Measurements from ENCODE around the gene NCAPG. TPM values are rescaled to one million over a fixed set of nuclear protein-coding genes. Genes with fewer than 3 reads are reported as not detected.

NCAPG gene
- total and polyA plus RNA-seq, 2 donors (not counting 1 experiment from before 2014, with no cell fraction given), result 8.0 to 10.1 TPM

- H2AFZ ChIP-seq (ENCODE audit: low read length), result peak overlapping the region; percentile 95
- peak overlapping the region; percentile 59 for H3K9ac ChIP-seq (ENCODE audit: insufficient read depth, low read length)
- DNase-seq (ENCODE audit: low read depth in 2 of 2), result peak in 1 of 2 donors; percentile 23
- no peaks in the 10 kb centered on the region for H4K20me1 ChIP-seq (ENCODE audit: control insufficient read depth, extremely low read depth, insufficient read depth, low read length)
- peak overlapping the region; percentile 76 for H3K27ac ChIP-seq (ENCODE audit: insufficient read depth, low read length)
- H3K79me2 ChIP-seq (ENCODE audit: control insufficient read depth, insufficient read depth, low read length), result peaks cover 96% of the 10 kb centered on the region
- peak overlapping the region; percentile 85 to 98 (median 85) for H3K4me3 ChIP-seq (replicated peaks in 1 of 4; ENCODE audit: control extremely low read depth in 1 of 4, insufficient read depth in 1 of 4, low read depth in 3 of 4, low read length in 4 of 4)
- no peaks in the 10 kb centered on the region for H3K36me3 ChIP-seq (ENCODE audit: control insufficient read depth, insufficient read depth, low read length)
- peaks cover 3% of the 10 kb centered on the region for H3K4me1 ChIP-seq (ENCODE audit: control insufficient read depth, extremely low read depth, insufficient read depth, low read length)
- H3K9me3 ChIP-seq (ENCODE audit: control insufficient read depth, insufficient read depth, low read depth, low read length), result no peaks in the 10 kb centered on the region
- no peaks in the 10 kb centered on the region for H3K27me3 ChIP-seq (ENCODE audit: control insufficient read depth, insufficient read depth, low read length)
- TF ChIP-seq EZH2 (IDR thresholded peaks at IDR 0.05; ENCODE audit: low read length, missing control alignments), result no peak
- TF ChIP-seq, protein P1, sequence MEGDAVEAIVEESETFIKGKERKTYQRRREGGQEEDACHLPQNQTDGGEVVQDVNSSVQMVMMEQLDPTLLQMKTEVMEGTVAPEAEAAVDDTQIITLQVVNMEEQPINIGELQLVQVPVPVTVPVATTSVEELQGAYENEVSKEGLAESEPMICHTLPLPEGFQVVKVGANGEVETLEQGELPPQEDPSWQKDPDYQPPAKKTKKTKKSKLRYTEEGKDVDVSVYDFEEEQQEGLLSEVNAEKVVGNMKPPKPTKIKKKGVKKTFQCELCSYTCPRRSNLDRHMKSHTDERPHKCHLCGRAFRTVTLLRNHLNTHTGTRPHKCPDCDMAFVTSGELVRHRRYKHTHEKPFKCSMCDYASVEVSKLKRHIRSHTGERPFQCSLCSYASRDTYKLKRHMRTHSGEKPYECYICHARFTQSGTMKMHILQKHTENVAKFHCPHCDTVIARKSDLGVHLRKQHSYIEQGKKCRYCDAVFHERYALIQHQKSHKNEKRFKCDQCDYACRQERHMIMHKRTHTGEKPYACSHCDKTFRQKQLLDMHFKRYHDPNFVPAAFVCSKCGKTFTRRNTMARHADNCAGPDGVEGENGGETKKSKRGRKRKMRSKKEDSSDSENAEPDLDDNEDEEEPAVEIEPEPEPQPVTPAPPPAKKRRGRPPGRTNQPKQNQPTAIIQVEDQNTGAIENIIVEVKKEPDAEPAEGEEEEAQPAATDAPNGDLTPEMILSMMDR (conservative IDR thresholded peaks at IDR 0.05 in 1 of 2, IDR thresholded peaks at IDR 0.05 in 1 of 2; ENCODE audit: low read depth in 1 of 2, low read length in 2 of 2), result no peak
- peak overlapping the region; percentile 91 for H3K4me2 ChIP-seq (ENCODE audit: extremely low read depth, insufficient read depth, low read length)
Measured at GRCh38 chr4:17811078-17811603, 362 bp downstream of the NCAPG start.

- peaks cover 92% of the 10 kb centered on the region for H3K79me2 ChIP-seq (ENCODE audit: control insufficient read depth, insufficient read depth, low read length)
- no peaks in the 10 kb centered on the region for H3K36me3 ChIP-seq (ENCODE audit: control insufficient read depth, insufficient read depth, low read length)
- peak overlapping the region; percentile 85 to 98 (median 85) for H3K4me3 ChIP-seq (replicated peaks in 1 of 4; ENCODE audit: control extremely low read depth in 1 of 4, insufficient read depth in 1 of 4, low read depth in 3 of 4, low read length in 4 of 4)
- no peaks in the 10 kb centered on the region for H3K9me3 ChIP-seq (ENCODE audit: control insufficient read depth, insufficient read depth, low read depth, low read length)
- no peak for DNase-seq (ENCODE audit: low read depth in 2 of 2)
- no peaks in the 10 kb centered on the region for H4K20me1 ChIP-seq (ENCODE audit: control insufficient read depth, extremely low read depth, insufficient read depth, low read length)
- H3K27ac ChIP-seq (ENCODE audit: insufficient read depth, low read length), result peak overlapping the region; percentile 76
- H3K4me1 ChIP-seq (ENCODE audit: control insufficient read depth, extremely low read depth, insufficient read depth, low read length), result peaks cover 3% of the 10 kb centered on the region
- no peaks in the 10 kb centered on the region for H3K27me3 ChIP-seq (ENCODE audit: control insufficient read depth, insufficient read depth, low read length)
- H3K4me2 ChIP-seq (ENCODE audit: extremely low read depth, insufficient read depth, low read length), result peak overlapping the region; percentile 91
- no peak for TF ChIP-seq EZH2 (IDR thresholded peaks at IDR 0.05; ENCODE audit: low read length, missing control alignments)
- no peak overlapping the region for H3K9ac ChIP-seq (ENCODE audit: insufficient read depth, low read length)
- peak overlapping the region; percentile 95 for H2AFZ ChIP-seq (ENCODE audit: low read length)
Measured at GRCh38 chr4:17812125-17812524, 1.3 kb downstream of the NCAPG start.

GRCh38 chr4:17812801-17813200, 2.0 kb downstream of the NCAPG start:
- Histone ChIP-seq H2AFZ (ENCODE audit: low read length) (peak overlapping the region; percentile 6), H3K4me1 (ENCODE audit: control insufficient read depth, extremely low read depth, insufficient read depth, low read length) (peaks cover 2% of the 10 kb centered on the region)
- DNase-seq (ENCODE audit: low read depth in 2 of 2), result peak in 1 of 2 donors; percentile 54

More at GRCh38 chr4:17812801-17813200, 2.0 kb downstream of the NCAPG start:
- no peak overlapping the region for H3K27ac ChIP-seq (ENCODE audit: insufficient read depth, low read length)
- no peaks in the 10 kb centered on the region for H4K20me1 ChIP-seq (ENCODE audit: control insufficient read depth, extremely low read depth, insufficient read depth, low read length)
- H3K4me2 ChIP-seq (ENCODE audit: extremely low read depth, insufficient read depth, low read length), result peak overlapping the region; percentile 91
- peak overlapping the region; percentile 8 to 98 (median 85) for H3K4me3 ChIP-seq (replicated peaks in 1 of 4; ENCODE audit: control extremely low read depth in 1 of 4, insufficient read depth in 1 of 4, low read depth in 3 of 4, low read length in 4 of 4)
- H3K9ac ChIP-seq (ENCODE audit: insufficient read depth, low read length), result no peak overlapping the region
- no peaks in the 10 kb centered on the region for H3K36me3 ChIP-seq (ENCODE audit: control insufficient read depth, insufficient read depth, low read length)
- H3K27me3 ChIP-seq (ENCODE audit: control insufficient read depth, insufficient read depth, low read length), result no peaks in the 10 kb centered on the region
- H3K9me3 ChIP-seq (ENCODE audit: control insufficient read depth, insufficient read depth, low read depth, low read length), result no peaks in the 10 kb centered on the region
- peaks cover 90% of the 10 kb centered on the region for H3K79me2 ChIP-seq (ENCODE audit: control insufficient read depth, insufficient read depth, low read length)
- TF ChIP-seq EZH2 (IDR thresholded peaks at IDR 0.05; ENCODE audit: low read length, missing control alignments), result no peak
- TF ChIP-seq, protein P1 (conservative IDR thresholded peaks at IDR 0.05 in 1 of 2, IDR thresholded peaks at IDR 0.05 in 1 of 2; ENCODE audit: low read depth in 1 of 2, low read length in 2 of 2), result no peak
